Natural killer cell (primary cell): Measurements from ENCODE around the gene SLC26A2. TPM values are rescaled to one million over a fixed set of nuclear protein-coding genes. Genes with fewer than 3 reads are reported as not detected.

Source experiments
- ATAC-seq, 3 donors: fragments of 150-1000 bp in 2 of 3; fragments of 200-7000 bp in 1 of 3; cut with Tn5 transposase; 1 replicate in 1 of 3; 2 replicates in 2 of 3; pipeline ENCODE4 v1.10.0; 2021; ENCODE audit warnings: mild to moderate bottlenecking in 2 of 3, moderate library complexity in 2 of 3
- DNase-seq, 2 donors: peaks; one replicate each; pipeline versions ENCODE4 v3.0.0 to v3.0.0-alpha.2; 2013 to 2021; ENCODE audit warnings: mixed read lengths in 1 of 2
- H3K27ac ChIP-seq: one replicate; pipeline ENCODE4 v1.5.1; 2013; ENCODE audit warnings: mild to moderate bottlenecking, low read length
- H3K27me3 ChIP-seq: one replicate; pipeline ENCODE4 v1.6.1; 2013; ENCODE audit warnings: low read length; ENCODE audit not compliant: control insufficient read depth, insufficient read depth
- H3K36me3 ChIP-seq: one replicate; pipeline ENCODE4 v1.6.1; 2013; ENCODE audit warnings: low read length; ENCODE audit not compliant: control insufficient read depth, insufficient read depth
- H3K4me1 ChIP-seq: one replicate; pipeline ENCODE4 v1.6.1; 2013; ENCODE audit warnings: low read length; ENCODE audit not compliant: control insufficient read depth, insufficient read depth
- H3K4me3 ChIP-seq: one replicate; pipeline ENCODE4 v1.5.1; 2013; ENCODE audit warnings: low read length
- H3K9me3 ChIP-seq: one replicate; pipeline ENCODE4 v1.6.1; 2013; ENCODE audit warnings: low read length; ENCODE audit not compliant: control insufficient read depth, insufficient read depth
- H3K27ac Mint-ChIP-seq, 2 donors: one replicate each; pipeline ENCODE4 v1.8.0; 2022; ENCODE audit warnings: mild to moderate bottlenecking in 2 of 2, mixed read lengths in 2 of 2, moderate library complexity in 1 of 2
- H3K27me3 Mint-ChIP-seq, 2 donors: one replicate each; pipeline ENCODE4 v1.8.0; 2022; ENCODE audit warnings: low read depth in 2 of 2, mixed read lengths in 2 of 2
- H3K36me3 Mint-ChIP-seq: one replicate; pipeline ENCODE4 v1.8.0; 2022; ENCODE audit warnings: mixed read lengths
- H3K4me1 Mint-ChIP-seq, 2 donors: one replicate each; pipeline ENCODE4 v1.8.0; 2022; ENCODE audit warnings: mixed read lengths in 2 of 2
- H3K4me3 Mint-ChIP-seq: one replicate; pipeline ENCODE4 v1.8.0; 2022; ENCODE audit warnings: mild to moderate bottlenecking, moderate library complexity, mixed read lengths
- H3K9me3 Mint-ChIP-seq, 2 donors: one replicate each; pipeline ENCODE4 v1.8.0; 2022; ENCODE audit warnings: mixed read lengths in 2 of 2
- WGBS: methylation state at CpG from one replicate; pipeline ENCODE4 v1.1.7; 2013; ENCODE audit warnings: missing lambda C conversion rate; ENCODE audit not compliant: insufficient coverage; 5-methylcytosine and 5-hydroxymethylcytosine counted together
- intact Hi-C: fragments of 100-400 bp; cut with micrococcal nuclease; formaldehyde crosslinking; loops from one replicate; pipeline ENCODE4 v1.14.2; 2022
- total RNA-seq, 4 donors: library from RNA; stranded (reverse); fragments of 120-200 nt in 1 of 4; gene quantifications; one replicate each; pipeline versions ENCODE4 v1.2.3 to v1.2.4, GENCODE V29; 2013 to 2022
- TF ChIP-seq, protein P1 (sequence below): fragments of 200-600 bp; IDR thresholded peaks from one replicate; pipeline ENCODE4 v1.8.0; 2022; ENCODE audit warnings: antibody characterized with exemption

Gene SLC26A2
- total RNA-seq, 3 donors from 2014 or later (not counting 1 experiment from before 2014, with no cell fraction given), result 6.2 to 10.9 (median 8.1) TPM

GRCh38 chr5:149930043-149930748, 30.4 kb upstream of the SLC26A2 start:
- DNase-seq (no peak), ATAC-seq (no peak)
- Mint-ChIP-seq H3K4me3 (no peak overlapping the region), H3K9me3 (no peaks in the 10 kb centered on the region), H3K27me3 (peaks cover 19 to 44% of the 10 kb centered on the region in 2 donors), H3K36me3 (no peaks in the 10 kb centered on the region), H3K27ac (no peak overlapping the region), H3K4me1 (no peaks in the 10 kb centered on the region)
- Histone ChIP-seq H3K4me1 (no peaks in the 10 kb centered on the region), H3K4me3 (no peak overlapping the region), H3K27me3 (no peaks in the 10 kb centered on the region), H3K27ac (no peak overlapping the region), H3K36me3 (no peaks in the 10 kb centered on the region), H3K9me3 (no peaks in the 10 kb centered on the region)
- intact Hi-C loops, result no loop called here
- WGBS, result 94% methylated on average over 6 of the region's 6 CpGs
- TF ChIP-seq, protein P1, sequence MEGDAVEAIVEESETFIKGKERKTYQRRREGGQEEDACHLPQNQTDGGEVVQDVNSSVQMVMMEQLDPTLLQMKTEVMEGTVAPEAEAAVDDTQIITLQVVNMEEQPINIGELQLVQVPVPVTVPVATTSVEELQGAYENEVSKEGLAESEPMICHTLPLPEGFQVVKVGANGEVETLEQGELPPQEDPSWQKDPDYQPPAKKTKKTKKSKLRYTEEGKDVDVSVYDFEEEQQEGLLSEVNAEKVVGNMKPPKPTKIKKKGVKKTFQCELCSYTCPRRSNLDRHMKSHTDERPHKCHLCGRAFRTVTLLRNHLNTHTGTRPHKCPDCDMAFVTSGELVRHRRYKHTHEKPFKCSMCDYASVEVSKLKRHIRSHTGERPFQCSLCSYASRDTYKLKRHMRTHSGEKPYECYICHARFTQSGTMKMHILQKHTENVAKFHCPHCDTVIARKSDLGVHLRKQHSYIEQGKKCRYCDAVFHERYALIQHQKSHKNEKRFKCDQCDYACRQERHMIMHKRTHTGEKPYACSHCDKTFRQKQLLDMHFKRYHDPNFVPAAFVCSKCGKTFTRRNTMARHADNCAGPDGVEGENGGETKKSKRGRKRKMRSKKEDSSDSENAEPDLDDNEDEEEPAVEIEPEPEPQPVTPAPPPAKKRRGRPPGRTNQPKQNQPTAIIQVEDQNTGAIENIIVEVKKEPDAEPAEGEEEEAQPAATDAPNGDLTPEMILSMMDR, result no peak

- no peaks in the 10 kb centered on the region for H3K9me3 Mint-ChIP-seq
- Histone ChIP-seq H3K27ac (no peak overlapping the region), H3K36me3 (no peaks in the 10 kb centered on the region), H3K9me3 (no peaks in the 10 kb centered on the region), H3K27me3 (no peaks in the 10 kb centered on the region), H3K4me1 (no peaks in the 10 kb centered on the region), H3K4me3 (no peak overlapping the region)
- ATAC-seq (no peak), DNase-seq (no peak)
- WGBS, result 66% methylated on average over 6 of the region's 7 CpGs
- intact Hi-C loops, result no loop called here
- no peak overlapping the region for H3K27ac Mint-ChIP-seq
- H3K36me3 Mint-ChIP-seq, result no peaks in the 10 kb centered on the region
- TF ChIP-seq, protein P1, result no peak
- no peak overlapping the region for H3K4me3 Mint-ChIP-seq
- H3K27me3 Mint-ChIP-seq, result peaks cover 19 to 44% of the 10 kb centered on the region in 2 donors
- H3K4me1 Mint-ChIP-seq, result no peaks in the 10 kb centered on the region
Measured at GRCh38 chr5:149930749-149931574, 29.6 kb upstream of the SLC26A2 start.

DNA sequence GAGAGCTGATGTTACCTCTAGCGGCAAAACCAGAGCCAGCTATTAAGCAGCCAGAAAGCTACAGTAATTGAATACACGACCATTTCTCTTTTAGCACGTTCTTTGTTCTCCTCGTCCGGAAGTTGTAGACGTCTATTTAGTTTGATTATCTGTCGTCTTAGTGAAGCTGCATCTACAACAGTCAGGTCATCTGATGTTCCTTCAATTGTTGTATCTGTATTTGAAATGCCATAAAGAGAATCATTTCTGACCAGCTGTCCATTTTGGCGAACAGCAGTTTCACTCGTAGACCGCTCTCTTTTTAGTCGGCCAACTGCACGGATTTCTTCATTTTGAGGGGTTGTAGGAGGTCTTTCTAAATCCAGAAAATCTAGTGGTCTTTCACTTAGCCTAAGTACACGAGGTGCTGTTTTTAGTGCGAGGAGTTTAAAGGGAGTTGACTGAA, 28.5 kb upstream of the SLC26A2 start:
- H3K4me1 ChIP-seq, result no peaks in the 10 kb centered on the region
- H3K36me3 ChIP-seq, result no peaks in the 10 kb centered on the region
- no peak overlapping the region for H3K4me3 ChIP-seq
- no peaks in the 10 kb centered on the region for H3K36me3 Mint-ChIP-seq
- DNase-seq (no peak), ATAC-seq (no peak)
- H3K27ac Mint-ChIP-seq, result no peak overlapping the region
- H3K9me3 ChIP-seq, result no peaks in the 10 kb centered on the region
- H3K27ac ChIP-seq, result no peak overlapping the region
- 93% methylated on average over 12 of the region's 14 CpGs for WGBS
- no peaks in the 10 kb centered on the region for H3K27me3 ChIP-seq
- no peaks in the 10 kb centered on the region for H3K4me1 Mint-ChIP-seq
- H3K4me3 Mint-ChIP-seq, result no peak overlapping the region
- H3K9me3 Mint-ChIP-seq, result no peaks in the 10 kb centered on the region
- peaks cover 23 to 44% of the 10 kb centered on the region in 2 donors for H3K27me3 Mint-ChIP-seq
- intact Hi-C loops, result no loop called here
- TF ChIP-seq, protein P1, result no peak
